Upper lobe of left lung (tissue), 6 donors: ENCODE measurements around the gene MINDY1. TPM values are rescaled to one million over a fixed set of nuclear protein-coding genes. Genes with fewer than 3 reads are reported as not detected.
A peak's percentile ranks its signal among the peaks of the same experiment; 100 is the strongest.

Experiments used
- ATAC-seq, 2 donors: fragments of 200-7000 bp; cut with Tn5 transposase; one replicate each; pipeline ENCODE4 v1.9.1; 2022; ENCODE audit warnings: mild to moderate bottlenecking in 2 of 2, moderate library complexity in 2 of 2; ENCODE audit not compliant: low FRiP score in 2 of 2
- DNase-seq, 2 donors: peaks; one replicate each; pipeline ENCODE4 v3.0.0-alpha.2; 2019 to 2020
- H3K27ac ChIP-seq, 4 donors: fragments of 200-600 bp; sonication (generic); one replicate each; pipeline ENCODE4 v1.5.1; 2016 to 2019
- H3K27me3 ChIP-seq, 4 donors: fragments of 200-600 bp; sonication (generic); one replicate each; pipeline ENCODE4 v1.5.1; 2017 to 2019
- H3K36me3 ChIP-seq, 4 donors: fragments of 200-600 bp; sonication (generic); one replicate each; pipeline ENCODE4 v1.5.1; 2016 to 2019
- H3K4me1 ChIP-seq, 4 donors: fragments of 200-600 bp; sonication (generic); one replicate each; pipeline ENCODE4 v1.5.1; 2018 to 2019
- H3K4me3 ChIP-seq, 4 donors: fragments of 200-600 bp; sonication (generic); one replicate each; pipeline ENCODE4 v1.5.1; 2017 to 2019; ENCODE audit warnings: mild to moderate bottlenecking in 2 of 4, moderate library complexity in 1 of 4
- H3K9me3 ChIP-seq, 4 donors: fragments of 200-600 bp; sonication (generic); one replicate each; pipeline ENCODE4 v1.5.1; 2018 to 2019
- CTCF ChIP-seq, 6 experiments: fragments of 450-650 bp in 4 of 6; fragments of 200-600 bp in 2 of 6; sonication (generic) in 2 of 6; IDR thresholded peaks; one replicate each; pipeline ENCODE4 v1.5.1; 2016 to 2019; ENCODE audit warnings: antibody characterized with exemption in 6 of 6
- EP300 ChIP-seq, 4 donors: sonication (generic); formaldehyde crosslinking; IDR thresholded peaks; one replicate each; pipeline ENCODE4 v1.5.1; 2017; ENCODE audit warnings: antibody characterized with exemption in 4 of 4, control low read depth in 2 of 4
- POLR2A ChIP-seq, 4 donors: fragments of 450-650 bp; IDR thresholded peaks; one replicate each; pipeline ENCODE4 v1.5.1; 2016 to 2017; ENCODE audit warnings: antibody characterized with exemption in 4 of 4, mild to moderate bottlenecking in 2 of 4
- POLR2AphosphoS5 ChIP-seq, 2 donors: sonication (generic); formaldehyde crosslinking; IDR thresholded peaks; one replicate each; pipeline ENCODE4 v1.5.1; 2017; ENCODE audit warnings: antibody characterized with exemption in 2 of 2
- WGBS, 2 donors: methylation state at CpG; one replicate each; pipeline ENCODE4 v1.1.5; 2017 to 2018; 5-methylcytosine and 5-hydroxymethylcytosine counted together
- total RNA-seq, 6 donors: library from RNA; depleted of rRNA in 4 of 6; stranded (reverse); fragments of >200 nt in 4 of 6; gene quantifications; one replicate each; pipeline versions ENCODE4 v1.1.0 to v1.2.1, GENCODE V29; 2016 to 2021
- donor health status: DM: no; HTN: no; CAD: no; lungs with moderate emphysema.
- donor health status: DM: no; HTN: yes; CAD: no; lungs with severe emphysema.

The MINDY1 gene
- total RNA-seq, 6 donors from 2014 or later = 14.5 to 34.3 (median 26.9) TPM

DNA sequence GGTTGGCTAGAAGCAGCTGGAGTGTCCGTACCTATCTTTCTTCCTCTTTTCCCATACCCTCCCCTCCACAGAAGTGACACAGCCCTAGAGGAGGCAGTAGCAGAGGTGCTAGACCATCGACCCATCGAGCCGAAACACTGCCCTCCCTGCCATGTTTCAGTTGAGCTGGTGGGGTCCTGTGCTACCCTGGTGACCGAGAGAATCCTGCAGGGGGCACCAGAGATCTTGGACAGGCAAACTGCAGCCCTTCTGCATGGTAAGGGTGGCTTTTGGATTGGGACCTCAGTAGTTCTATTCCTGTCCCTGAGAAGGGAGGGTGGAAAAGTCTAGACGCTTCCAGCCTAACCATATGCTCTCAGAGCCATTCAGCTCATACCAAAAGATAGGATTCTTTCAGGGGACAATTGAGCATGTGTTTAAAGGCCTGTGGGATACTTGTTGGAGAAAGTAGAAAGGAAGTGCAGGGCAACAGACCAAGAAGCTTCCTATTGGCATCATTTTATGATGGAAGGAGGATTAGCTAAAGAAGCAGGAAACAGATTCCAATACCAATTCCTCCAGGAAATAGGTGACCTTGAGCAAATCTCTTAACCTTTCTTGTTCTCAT is 17.9 kb upstream of the MINDY1 start:
- WGBS, 2 donors = 22% methylated on average over 5 to 6 of the region's 6 CpGs
- peaks cover 0 to 3% (median 0%) of the 10 kb centered on the region in 4 donors for H3K4me1 ChIP-seq
- peak; percentile 90 to 93 for ATAC-seq
- no peaks in the 10 kb centered on the region for H3K9me3 ChIP-seq
- no peaks in the 10 kb centered on the region for H3K27me3 ChIP-seq
- H3K36me3 ChIP-seq = peaks cover 11 to 42% (median 24%) of the 10 kb centered on the region in 4 donors
- TF ChIP-seq EP300 (IDR thresholded peaks at IDR 0.05) = no peak
- peak; percentile 63 to 80 (median 72) for TF ChIP-seq CTCF (IDR thresholded peaks at IDR 0.05)
- peak in 1 of 2 donors; percentile 87 for DNase-seq
- H3K27ac ChIP-seq = peak overlapping the region in 1 of 4 donors; percentile 14
- no peak overlapping the region for H3K4me3 ChIP-seq

GRCh38 chr1:151013518-151013917 is 6.8 kb upstream of the MINDY1 start:
- ATAC-seq (peak; percentile 37 to 71), DNase-seq (peak in 1 of 2 donors; percentile 68)
- WGBS, 2 donors = 48 to 63% methylated on average over 2 of the region's 2 CpGs
- Histone ChIP-seq H3K9me3 (no peaks in the 10 kb centered on the region), H3K36me3 (peaks cover 2 to 10% (median 7%) of the 10 kb centered on the region in 4 donors), H3K27me3 (no peaks in the 10 kb centered on the region), H3K27ac (peak overlapping the region; percentile 52 to 65 (median 60)), H3K4me3 (no peak overlapping the region), H3K4me1 (peaks cover 31 to 56% (median 42%) of the 10 kb centered on the region in 4 donors)
- TF ChIP-seq POLR2A (IDR thresholded peaks at IDR 0.05) = no peak
- TF ChIP-seq EP300 (IDR thresholded peaks at IDR 0.05) = no peak
- peak in 1 of 2 donors; percentile 11 for TF ChIP-seq POLR2AphosphoS5 (IDR thresholded peaks at IDR 0.05)
- no peak for TF ChIP-seq CTCF (IDR thresholded peaks at IDR 0.05)

GRCh38 chr1:151012684-151013471 is 6.2 kb upstream of the MINDY1 start:
- H3K4me1 ChIP-seq = peaks cover 33 to 59% (median 43%) of the 10 kb centered on the region in 4 donors
- no peak for ATAC-seq
- peak overlapping the region; percentile 57 to 65 (median 60) for H3K27ac ChIP-seq
- 86 to 90% methylated on average over 14 of the region's 14 CpGs for WGBS, 2 donors
- H3K27me3 ChIP-seq = no peaks in the 10 kb centered on the region
- TF ChIP-seq EP300 (IDR thresholded peaks at IDR 0.05) = no peak
- TF ChIP-seq POLR2AphosphoS5 (IDR thresholded peaks at IDR 0.05) = no peak
- no peak for TF ChIP-seq CTCF (IDR thresholded peaks at IDR 0.05)
- no peak for TF ChIP-seq POLR2A (IDR thresholded peaks at IDR 0.05)
- no peaks in the 10 kb centered on the region for H3K9me3 ChIP-seq
- no peak for DNase-seq
- peaks cover 0 to 4% (median 1%) of the 10 kb centered on the region in 4 donors for H3K36me3 ChIP-seq
- no peak overlapping the region for H3K4me3 ChIP-seq

DNA sequence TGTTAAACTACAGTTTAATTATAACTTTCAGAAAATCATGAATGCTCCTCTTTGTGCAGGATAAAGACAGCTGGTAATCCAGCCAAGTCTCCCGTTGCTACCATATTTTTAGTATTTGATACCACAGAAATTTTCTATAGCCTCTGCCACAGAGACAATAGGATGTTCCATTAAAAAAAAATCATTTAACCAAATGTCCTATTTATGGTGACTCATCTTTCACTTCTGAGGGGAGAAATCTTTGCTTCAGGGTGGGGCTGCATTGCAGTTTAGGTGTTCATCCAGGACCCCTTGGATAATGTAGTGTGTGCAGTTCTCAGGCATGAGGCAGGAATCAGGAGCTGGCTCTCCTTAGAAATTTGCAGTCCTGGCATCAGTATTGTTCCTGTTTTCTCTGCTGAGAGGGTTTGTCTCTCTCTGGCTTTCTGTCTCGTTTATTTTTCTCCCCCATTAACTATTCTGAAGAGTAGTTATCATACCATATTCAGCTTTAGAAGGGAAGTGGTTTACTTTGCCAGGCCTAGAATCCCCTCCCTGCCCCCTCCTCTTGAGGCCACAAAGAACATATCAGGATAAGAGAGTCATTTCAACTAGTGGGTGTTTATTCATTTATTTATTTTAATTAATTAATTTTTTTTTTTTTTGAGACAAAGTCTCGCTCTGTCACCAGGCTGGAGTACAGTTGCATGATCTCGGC is 4.6 kb upstream of the MINDY1 start:
- no peak for DNase-seq
- Histone ChIP-seq H3K36me3 (no peaks in the 10 kb centered on the region), H3K4me1 (peaks cover 44 to 71% (median 54%) of the 10 kb centered on the region in 4 donors), H3K27me3 (no peaks in the 10 kb centered on the region), H3K4me3 (no peak overlapping the region), H3K27ac (peak overlapping the region in 2 of 4 donors; percentile 57 to 65), H3K9me3 (no peaks in the 10 kb centered on the region)
- ATAC-seq = no peak
- TF ChIP-seq EP300 (IDR thresholded peaks at IDR 0.05) (no peak), POLR2AphosphoS5 (IDR thresholded peaks at IDR 0.05) (no peak), POLR2A (IDR thresholded peaks at IDR 0.05) (no peak), CTCF (IDR thresholded peaks at IDR 0.05) (no peak)
- 50 to 59% methylated on average over 4 of the region's 4 CpGs for WGBS, 2 donors
